Measurements from ENCODE around the gene SIX1. TPM values are rescaled to one million over a fixed set of nuclear protein-coding genes. Genes with fewer than 3 reads are reported as not detected.

The SIX1 gene
- total RNA-seq, 1 experiment from 2014 or later = 0.32 TPM

DNA sequence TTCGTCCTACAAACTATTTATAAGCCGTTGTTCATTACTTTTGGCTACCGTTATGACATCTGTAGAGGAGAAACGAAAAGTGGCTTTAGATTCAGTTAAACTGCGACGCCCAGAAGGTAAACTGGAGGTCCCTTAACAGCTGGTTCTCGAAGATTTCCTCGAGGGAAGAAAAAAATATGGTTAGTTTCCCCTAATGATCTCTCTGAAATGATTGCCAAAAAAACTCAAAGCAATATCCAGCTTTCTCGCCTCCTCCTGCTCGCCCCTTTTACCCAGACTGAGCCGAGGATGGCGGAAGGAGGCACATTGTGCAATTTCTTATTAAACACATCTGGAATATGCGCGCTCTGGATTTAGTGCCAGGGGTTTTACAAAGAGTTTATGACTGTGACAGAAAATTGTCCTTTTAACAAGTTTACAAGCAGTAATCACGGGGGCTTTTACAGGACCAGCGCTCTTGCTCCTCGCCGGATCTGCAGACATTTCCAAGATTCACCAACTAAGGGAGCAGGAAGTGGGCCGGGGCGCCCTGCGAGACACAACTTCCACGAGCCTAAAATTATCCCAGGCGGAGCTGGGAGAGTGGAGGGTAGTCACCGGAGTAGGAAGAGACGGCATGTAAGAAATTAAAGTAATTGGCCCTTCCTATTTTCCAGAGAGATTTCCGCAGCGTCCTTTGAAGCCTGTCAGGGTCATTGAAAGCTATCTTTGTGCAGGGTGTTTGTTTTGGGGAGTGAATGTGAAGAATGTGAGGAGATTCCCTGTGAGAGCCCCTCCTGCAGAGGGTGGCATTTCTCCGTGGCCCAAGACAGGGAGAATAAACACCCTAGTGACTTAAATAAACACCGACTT, 5.6 kb downstream of the SIX1 start:
- Histone ChIP-seq H3K4me3 (ENCODE audit: low read depth, low read length) (no peak overlapping the region), H3K27me3 (replicated peaks; ENCODE audit: control insufficient read depth, insufficient read depth, low read length) (peaks cover 6% of the 10 kb centered on the region), H3K4me1 (peaks cover 17% of the 10 kb centered on the region), H3K9me3 (no peaks in the 10 kb centered on the region), H3K36me3 (ENCODE audit: control insufficient read depth, insufficient read depth, low read length) (no peaks in the 10 kb centered on the region)
- DNase-seq = no peak
- BruUV-seq (replicated peaks) = no TSS peak
- ChIA-PET CTCF (interaction anchor here (0.6 to 1.2 kb wide), 2 partner anchors 13 to 19 kb away, joined by 3 to 4 read pairs; no protein-coding TSS in a partner anchor), POLR2A (no interaction called here)
- Mint-ChIP-seq H3K27me3 (ENCODE audit: insufficient read depth, unreplicated experiment) (peaks cover 28% of the 10 kb centered on the region), H3K27ac (ENCODE audit: unreplicated experiment) (no peak overlapping the region), H3K9me3 (ENCODE audit: unreplicated experiment) (no peaks in the 10 kb centered on the region), H3K36me3 (ENCODE audit: insufficient read depth, unreplicated experiment) (no peaks in the 10 kb centered on the region), H3K4me1 (ENCODE audit: low read depth, unreplicated experiment) (peaks cover 9% of the 10 kb centered on the region), H3K4me3 (ENCODE audit: unreplicated experiment) (no peak overlapping the region)
- TF ChIP-seq, protein P1, sequence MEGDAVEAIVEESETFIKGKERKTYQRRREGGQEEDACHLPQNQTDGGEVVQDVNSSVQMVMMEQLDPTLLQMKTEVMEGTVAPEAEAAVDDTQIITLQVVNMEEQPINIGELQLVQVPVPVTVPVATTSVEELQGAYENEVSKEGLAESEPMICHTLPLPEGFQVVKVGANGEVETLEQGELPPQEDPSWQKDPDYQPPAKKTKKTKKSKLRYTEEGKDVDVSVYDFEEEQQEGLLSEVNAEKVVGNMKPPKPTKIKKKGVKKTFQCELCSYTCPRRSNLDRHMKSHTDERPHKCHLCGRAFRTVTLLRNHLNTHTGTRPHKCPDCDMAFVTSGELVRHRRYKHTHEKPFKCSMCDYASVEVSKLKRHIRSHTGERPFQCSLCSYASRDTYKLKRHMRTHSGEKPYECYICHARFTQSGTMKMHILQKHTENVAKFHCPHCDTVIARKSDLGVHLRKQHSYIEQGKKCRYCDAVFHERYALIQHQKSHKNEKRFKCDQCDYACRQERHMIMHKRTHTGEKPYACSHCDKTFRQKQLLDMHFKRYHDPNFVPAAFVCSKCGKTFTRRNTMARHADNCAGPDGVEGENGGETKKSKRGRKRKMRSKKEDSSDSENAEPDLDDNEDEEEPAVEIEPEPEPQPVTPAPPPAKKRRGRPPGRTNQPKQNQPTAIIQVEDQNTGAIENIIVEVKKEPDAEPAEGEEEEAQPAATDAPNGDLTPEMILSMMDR (IDR thresholded peaks at IDR 0.05; ENCODE audit: insufficient read depth in 1 of 2, low read depth in 1 of 2, low read length in 1 of 2, severe bottlenecking in 1 of 2, unreplicated experiment in 1 of 2) = peak in 1 of 2 experiments; percentile 10
- intact Hi-C loops (cut with micrococcal nuclease; ENCODE audit: unreplicated experiment) = no loop called here

- no peak for DNase-seq
- no peak overlapping the region for H3K4me3 ChIP-seq (ENCODE audit: low read depth, low read length)
- TF ChIP-seq, protein P1 (IDR thresholded peaks at IDR 0.05; ENCODE audit: insufficient read depth in 1 of 2, low read depth in 1 of 2, low read length in 1 of 2, severe bottlenecking in 1 of 2, unreplicated experiment in 1 of 2) = no peak
- peaks cover 12% of the 10 kb centered on the region; the same call in 1 of the 2 replicates for H3K4me1 ChIP-seq
- intact Hi-C loops (cut with micrococcal nuclease; ENCODE audit: unreplicated experiment) = no loop called here
- H3K4me3 Mint-ChIP-seq (ENCODE audit: unreplicated experiment) = no peak overlapping the region
- no peaks in the 10 kb centered on the region for H3K9me3 ChIP-seq
- H3K27ac Mint-ChIP-seq (ENCODE audit: unreplicated experiment) = no peak overlapping the region
- H3K36me3 ChIP-seq (ENCODE audit: control insufficient read depth, insufficient read depth, low read length) = no peaks in the 10 kb centered on the region
- H3K27me3 ChIP-seq (replicated peaks; ENCODE audit: control insufficient read depth, insufficient read depth, low read length) = peaks cover 4% of the 10 kb centered on the region; the same call in 1 of the 2 replicates
- peaks cover 9% of the 10 kb centered on the region for H3K4me1 Mint-ChIP-seq (ENCODE audit: low read depth, unreplicated experiment)
- H3K9me3 Mint-ChIP-seq (ENCODE audit: unreplicated experiment) = no peaks in the 10 kb centered on the region
- POLR2A ChIA-PET = no interaction called here
- CTCF ChIA-PET = no interaction called here
- no peaks in the 10 kb centered on the region for H3K36me3 Mint-ChIP-seq (ENCODE audit: insufficient read depth, unreplicated experiment)
- no TSS peak for BruUV-seq (replicated peaks)
- H3K27me3 Mint-ChIP-seq (ENCODE audit: insufficient read depth, unreplicated experiment) = peaks cover 27% of the 10 kb centered on the region
These were observed 6.2 kb downstream of the SIX1 start for GRCh38 chr14:60643141-60643462.

- Mint-ChIP-seq H3K27me3 (ENCODE audit: insufficient read depth, unreplicated experiment) (peaks cover 24% of the 10 kb centered on the region), H3K27ac (ENCODE audit: unreplicated experiment) (no peak overlapping the region), H3K4me3 (ENCODE audit: unreplicated experiment) (no peak overlapping the region), H3K9me3 (ENCODE audit: unreplicated experiment) (no peaks in the 10 kb centered on the region), H3K36me3 (ENCODE audit: insufficient read depth, unreplicated experiment) (no peaks in the 10 kb centered on the region), H3K4me1 (ENCODE audit: low read depth, unreplicated experiment) (peaks cover 9% of the 10 kb centered on the region)
- H3K4me3 ChIP-seq (ENCODE audit: low read depth, low read length) = no peak overlapping the region
- ChIA-PET CTCF (no interaction called here), POLR2A (no interaction called here)
- TF ChIP-seq, protein P1 (IDR thresholded peaks at IDR 0.05; ENCODE audit: insufficient read depth in 1 of 2, low read depth in 1 of 2, low read length in 1 of 2, severe bottlenecking in 1 of 2, unreplicated experiment in 1 of 2) = no peak
- 0 out of 2 replicates have a peak, but pooled peaks cover 2% of the 10 kb centered on the region for H3K27me3 ChIP-seq (replicated peaks; ENCODE audit: control insufficient read depth, insufficient read depth, low read length)
- H3K36me3 ChIP-seq (ENCODE audit: control insufficient read depth, insufficient read depth, low read length) = no peaks in the 10 kb centered on the region
- no TSS peak for BruUV-seq (replicated peaks)
- peaks cover 12% of the 10 kb centered on the region; the same call in 1 of the 2 replicates for H3K4me1 ChIP-seq
- intact Hi-C loops (cut with micrococcal nuclease; ENCODE audit: unreplicated experiment) = no loop called here
- H3K9me3 ChIP-seq = no peaks in the 10 kb centered on the region
- no peak for DNase-seq
These were observed 6.8 kb downstream of the SIX1 start for GRCh38 chr14:60642270-60643140.
